WTC11 (cell line): Measurements from ENCODE around the gene CHI3L1. TPM values are rescaled to one million over a fixed set of nuclear protein-coding genes. Genes with fewer than 3 reads are reported as not detected.
A peak's percentile ranks its signal among the peaks of the same experiment; 100 is the strongest.

Experiments used
- ATAC-seq: fragments of 200-7000 bp; cut with Tn5 transposase; 2 replicates; pipeline ENCODE4 v1.10.0; 2021; ENCODE audit warnings: mild to moderate bottlenecking, moderate library complexity
- CTCF ChIA-PET: fragments of 300-600 bp; sonication (Branson Sonifier 250); formaldehyde crosslinking; loops from one replicate; lab custom pipeline; 2021; ENCODE audit warnings: antibody characterized with exemption; lab: Charles Lee
- POLR2A ChIA-PET: fragments of 350-600 bp; sonication (Branson Sonifier 250); formaldehyde crosslinking; loops from one replicate; lab custom pipeline; 2021; ENCODE audit warnings: antibody characterized with exemption; lab: Charles Lee
- DNase-seq: peaks from one replicate; pipeline ENCODE4 v3.0.0; 2021; ENCODE audit warnings: low spot score
- H3K27ac Mint-ChIP-seq: 2 replicates; pipeline ENCODE4 v1.8.0; 2021; ENCODE audit warnings: mixed read lengths
- H3K27me3 Mint-ChIP-seq: 2 replicates; pipeline ENCODE4 v1.8.0; 2021; ENCODE audit warnings: low read depth, mild to moderate bottlenecking, moderate library complexity, mixed read lengths
- H3K36me3 Mint-ChIP-seq: 2 replicates; pipeline ENCODE4 v1.8.0; 2021; ENCODE audit warnings: mixed read lengths
- H3K4me1 Mint-ChIP-seq: 2 replicates; pipeline ENCODE4 v1.8.0; 2022; ENCODE audit warnings: mixed read lengths
- H3K4me3 Mint-ChIP-seq: 2 replicates; pipeline ENCODE4 v1.8.0; 2021; ENCODE audit warnings: mild to moderate bottlenecking, moderate library complexity, mixed read lengths
- H3K9me3 Mint-ChIP-seq: 2 replicates; pipeline ENCODE4 v1.8.0; 2021; ENCODE audit warnings: mixed read lengths
- ATF1 ChIP-seq: sonication (generic); formaldehyde crosslinking; IDR thresholded peaks from 2 replicates; pipeline ENCODE4 v1.8.1; 2023; ENCODE audit warnings: mild to moderate bottlenecking, moderate library complexity, missing genetic modification reagents
- ETV6 ChIP-seq: sonication (generic); formaldehyde crosslinking; IDR thresholded peaks from 2 replicates; pipeline ENCODE4 v1.8.1; 2022; ENCODE audit warnings: mild to moderate bottlenecking, missing genetic modification reagents
- MYBL2 ChIP-seq: sonication (generic); formaldehyde crosslinking; IDR thresholded peaks from 2 replicates; pipeline ENCODE4 v1.8.1; 2023; ENCODE audit warnings: mild to moderate bottlenecking, moderate library complexity, missing genetic modification reagents
- NFE2L1 ChIP-seq: sonication (generic); formaldehyde crosslinking; IDR thresholded peaks from 2 replicates; pipeline ENCODE4 v1.8.1; 2023; ENCODE audit warnings: missing genetic modification reagents
- NFYB ChIP-seq: sonication (generic); formaldehyde crosslinking; conservative IDR thresholded peaks from 2 replicates; pipeline ENCODE4 v1.8.0; 2022; ENCODE audit warnings: low read depth, missing genetic modification reagents
- NR3C1 ChIP-seq: sonication (generic); formaldehyde crosslinking; conservative IDR thresholded peaks from 2 replicates; pipeline ENCODE4 v1.8.1; 2023; ENCODE audit warnings: low read depth, mild to moderate bottlenecking, missing genetic modification reagents
- ZNF416 ChIP-seq: fragments of 250-450 bp; sonication (Bioruptor Pico); IDR thresholded peaks from 2 replicates; pipeline ENCODE4 v1.9.0; 2021; ENCODE audit warnings: mild to moderate bottlenecking, inconsistent platforms
- ZNF671 ChIP-seq: fragments of 250-450 bp; sonication (Bioruptor Pico); IDR thresholded peaks from 2 replicates; pipeline ENCODE4 v1.8.0; 2021; ENCODE audit warnings: mild to moderate bottlenecking
- total RNA-seq: library from RNA; stranded (reverse); gene quantifications from 3 replicates; pipeline ENCODE4 v1.2.3, GENCODE V29; 2021
- TF ChIP-seq, protein P1 (sequence below): fragments of 250-450 bp; sonication (Bioruptor Pico); IDR thresholded peaks from 2 replicates; pipeline ENCODE4 v1.9.0; 2021; ENCODE audit warnings: moderate library complexity, mild to moderate bottlenecking, inconsistent platforms, borderline replicate concordance
- TF ChIP-seq, protein P2 (sequence below): sonication (generic); formaldehyde crosslinking; IDR thresholded peaks from 2 replicates; pipeline ENCODE4 v1.8.0; 2022; ENCODE audit warnings: missing genetic modification reagents
- TF ChIP-seq, protein P3 (sequence below): sonication (generic); formaldehyde crosslinking; IDR thresholded peaks from 2 replicates; pipeline ENCODE4 v1.8.1; 2023; ENCODE audit warnings: mild to moderate bottlenecking, missing genetic modification reagents, moderate library complexity
- TF ChIP-seq, protein P4 (sequence below): sonication (generic); formaldehyde crosslinking; IDR thresholded peaks from 2 replicates; pipeline ENCODE4 v1.8.0; 2022; ENCODE audit warnings: mild to moderate bottlenecking, missing genetic modification reagents
- TF ChIP-seq, protein P5 (sequence below): fragments of 250-450 bp; sonication (Bioruptor Pico); conservative IDR thresholded peaks from 2 replicates; pipeline ENCODE4 v1.9.0; 2021; ENCODE audit warnings: mild to moderate bottlenecking
- TF ChIP-seq, protein P6 (sequence below): sonication (generic); formaldehyde crosslinking; IDR thresholded peaks from 2 replicates; pipeline ENCODE4 v1.8.1; 2023; ENCODE audit warnings: mild to moderate bottlenecking, moderate library complexity, missing genetic modification reagents
- TF ChIP-seq, protein P7 (sequence below): fragments of 250-450 bp; sonication (Bioruptor Pico); IDR thresholded peaks from 2 replicates; pipeline ENCODE4 v1.9.0; 2021; ENCODE audit warnings: mild to moderate bottlenecking

Gene CHI3L1
- total RNA-seq, 1 experiment from 2014 or later: 0.24 TPM

DNA sequence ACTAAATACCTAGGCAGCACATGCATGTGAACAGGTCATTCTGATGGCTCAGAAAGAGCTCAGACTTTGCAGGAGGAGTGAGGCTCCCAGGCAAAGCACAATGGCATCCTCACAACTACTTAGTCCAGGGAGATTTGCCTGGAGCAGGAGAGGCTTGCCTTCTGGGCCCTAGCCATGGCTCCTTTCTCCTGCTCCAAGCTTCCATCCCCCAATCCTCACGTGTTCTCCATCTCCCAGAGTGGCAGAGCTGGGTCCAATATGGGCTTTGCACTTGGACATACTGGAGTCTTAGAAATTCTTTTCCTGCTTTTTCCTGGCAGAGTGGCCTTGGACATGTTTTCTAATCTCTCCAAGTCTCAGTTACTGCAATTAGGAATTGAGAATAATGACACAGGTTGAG is 26.7 kb downstream of the CHI3L1 start:
- ATAC-seq (no peak), DNase-seq (no peak)
- H3K4me3 Mint-ChIP-seq: no peak overlapping the region

DNA sequence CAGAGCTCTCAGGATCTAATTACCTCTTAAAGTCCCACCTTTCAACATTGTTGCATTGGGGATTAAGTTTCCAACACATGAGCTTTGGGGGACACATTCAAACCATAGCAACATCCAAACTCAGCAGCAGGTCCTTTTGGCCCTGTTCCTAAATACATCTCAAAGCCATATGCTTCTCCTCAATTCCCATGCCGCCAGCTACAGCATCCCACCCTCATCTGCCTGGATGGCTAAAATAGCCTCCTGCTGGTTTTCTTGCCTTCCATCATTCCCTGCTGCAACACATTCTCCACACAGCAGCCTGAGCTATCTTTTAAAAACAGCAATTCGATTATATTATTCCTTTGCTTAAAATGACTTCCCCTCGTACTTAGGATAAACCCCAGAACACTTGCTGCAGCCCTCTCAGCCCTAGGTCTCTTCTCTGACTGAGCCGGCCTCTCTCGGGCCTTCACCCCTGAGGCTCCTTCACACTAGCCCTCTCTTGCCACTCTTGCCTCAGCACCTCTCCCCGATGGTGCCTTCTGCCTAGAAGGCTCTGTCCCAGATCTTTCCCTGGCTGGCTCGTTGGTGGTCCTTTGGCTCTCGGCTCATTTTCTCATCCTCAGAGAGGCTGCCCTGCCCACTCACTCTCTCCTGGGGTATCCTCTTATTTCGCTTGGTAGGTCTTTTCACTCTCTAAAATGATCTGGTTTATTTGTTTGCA is 27.4 kb downstream of the CHI3L1 start:
- peaks cover 11% of the 10 kb centered on the region for H3K4me1 Mint-ChIP-seq
- H3K27ac Mint-ChIP-seq: peak overlapping the region; percentile 3; the same call in 1 of the 2 replicates
- no peak for ATAC-seq
- H3K4me3 Mint-ChIP-seq: no peak overlapping the region
- no peak for DNase-seq
- ChIA-PET POLR2A (no interaction called here), CTCF (interaction anchor here (0.5 to 2.1 kb wide), 7 partner anchors 10 to 97 kb away, joined by 3 to 8 read pairs (median 4); partner anchors contain the start of gene ADORA1)
- no peaks in the 10 kb centered on the region; the same call in none of the 2 replicates for H3K27me3 Mint-ChIP-seq
- peaks cover 13% of the 10 kb centered on the region for H3K9me3 Mint-ChIP-seq
- H3K36me3 Mint-ChIP-seq: peaks cover 3% of the 10 kb centered on the region; the same call in 1 of the 2 replicates
- TF ChIP-seq MYBL2 (no peak), NR3C1 (no peak), NFE2L1 (CRISPR knock-in tag) (no peak), ZNF671 (CRISPR knock-in tag) (no peak)
- TF ChIP-seq, protein P1, sequence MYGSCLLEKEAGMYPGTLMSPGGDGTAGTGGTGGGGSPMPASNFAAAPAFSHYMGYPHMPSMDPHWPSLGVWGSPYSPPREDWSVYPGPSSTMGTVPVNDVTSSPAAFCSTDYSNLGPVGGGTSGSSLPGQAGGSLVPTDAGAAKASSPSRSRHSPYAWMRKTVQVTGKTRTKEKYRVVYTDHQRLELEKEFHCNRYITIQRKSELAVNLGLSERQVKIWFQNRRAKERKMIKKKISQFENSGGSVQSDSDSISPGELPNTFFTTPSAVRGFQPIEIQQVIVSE (CRISPR knock-in tag): no peak
- TF ChIP-seq, protein P2, sequence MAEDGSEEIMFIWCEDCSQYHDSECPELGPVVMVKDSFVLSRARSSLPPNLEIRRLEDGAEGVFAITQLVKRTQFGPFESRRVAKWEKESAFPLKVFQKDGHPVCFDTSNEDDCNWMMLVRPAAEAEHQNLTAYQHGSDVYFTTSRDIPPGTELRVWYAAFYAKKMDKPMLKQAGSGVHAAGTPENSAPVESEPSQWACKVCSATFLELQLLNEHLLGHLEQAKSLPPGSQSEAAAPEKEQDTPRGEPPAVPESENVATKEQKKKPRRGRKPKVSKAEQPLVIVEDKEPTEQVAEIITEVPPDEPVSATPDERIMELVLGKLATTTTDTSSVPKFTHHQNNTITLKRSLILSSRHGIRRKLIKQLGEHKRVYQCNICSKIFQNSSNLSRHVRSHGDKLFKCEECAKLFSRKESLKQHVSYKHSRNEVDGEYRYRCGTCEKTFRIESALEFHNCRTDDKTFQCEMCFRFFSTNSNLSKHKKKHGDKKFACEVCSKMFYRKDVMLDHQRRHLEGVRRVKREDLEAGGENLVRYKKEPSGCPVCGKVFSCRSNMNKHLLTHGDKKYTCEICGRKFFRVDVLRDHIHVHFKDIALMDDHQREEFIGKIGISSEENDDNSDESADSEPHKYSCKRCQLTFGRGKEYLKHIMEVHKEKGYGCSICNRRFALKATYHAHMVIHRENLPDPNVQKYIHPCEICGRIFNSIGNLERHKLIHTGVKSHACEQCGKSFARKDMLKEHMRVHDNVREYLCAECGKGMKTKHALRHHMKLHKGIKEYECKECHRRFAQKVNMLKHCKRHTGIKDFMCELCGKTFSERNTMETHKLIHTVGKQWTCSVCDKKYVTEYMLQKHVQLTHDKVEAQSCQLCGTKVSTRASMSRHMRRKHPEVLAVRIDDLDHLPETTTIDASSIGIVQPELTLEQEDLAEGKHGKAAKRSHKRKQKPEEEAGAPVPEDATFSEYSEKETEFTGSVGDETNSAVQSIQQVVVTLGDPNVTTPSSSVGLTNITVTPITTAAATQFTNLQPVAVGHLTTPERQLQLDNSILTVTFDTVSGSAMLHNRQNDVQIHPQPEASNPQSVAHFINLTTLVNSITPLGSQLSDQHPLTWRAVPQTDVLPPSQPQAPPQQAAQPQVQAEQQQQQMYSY (CRISPR knock-in tag): no peak
- TF ChIP-seq, protein P3, sequence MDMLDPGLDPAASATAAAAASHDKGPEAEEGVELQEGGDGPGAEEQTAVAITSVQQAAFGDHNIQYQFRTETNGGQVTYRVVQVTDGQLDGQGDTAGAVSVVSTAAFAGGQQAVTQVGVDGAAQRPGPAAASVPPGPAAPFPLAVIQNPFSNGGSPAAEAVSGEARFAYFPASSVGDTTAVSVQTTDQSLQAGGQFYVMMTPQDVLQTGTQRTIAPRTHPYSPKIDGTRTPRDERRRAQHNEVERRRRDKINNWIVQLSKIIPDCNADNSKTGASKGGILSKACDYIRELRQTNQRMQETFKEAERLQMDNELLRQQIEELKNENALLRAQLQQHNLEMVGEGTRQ: no peak
- TF ChIP-seq, protein P4, sequence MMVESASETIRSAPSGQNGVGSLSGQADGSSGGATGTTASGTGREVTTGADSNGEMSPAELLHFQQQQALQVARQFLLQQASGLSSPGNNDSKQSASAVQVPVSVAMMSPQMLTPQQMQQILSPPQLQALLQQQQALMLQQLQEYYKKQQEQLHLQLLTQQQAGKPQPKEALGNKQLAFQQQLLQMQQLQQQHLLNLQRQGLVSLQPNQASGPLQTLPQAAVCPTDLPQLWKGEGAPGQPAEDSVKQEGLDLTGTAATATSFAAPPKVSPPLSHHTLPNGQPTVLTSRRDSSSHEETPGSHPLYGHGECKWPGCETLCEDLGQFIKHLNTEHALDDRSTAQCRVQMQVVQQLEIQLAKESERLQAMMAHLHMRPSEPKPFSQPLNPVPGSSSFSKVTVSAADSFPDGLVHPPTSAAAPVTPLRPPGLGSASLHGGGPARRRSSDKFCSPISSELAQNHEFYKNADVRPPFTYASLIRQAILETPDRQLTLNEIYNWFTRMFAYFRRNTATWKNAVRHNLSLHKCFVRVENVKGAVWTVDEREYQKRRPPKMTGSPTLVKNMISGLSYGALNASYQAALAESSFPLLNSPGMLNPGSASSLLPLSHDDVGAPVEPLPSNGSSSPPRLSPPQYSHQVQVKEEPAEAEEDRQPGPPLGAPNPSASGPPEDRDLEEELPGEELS (CRISPR knock-in tag): no peak
- TF ChIP-seq, protein P5, sequence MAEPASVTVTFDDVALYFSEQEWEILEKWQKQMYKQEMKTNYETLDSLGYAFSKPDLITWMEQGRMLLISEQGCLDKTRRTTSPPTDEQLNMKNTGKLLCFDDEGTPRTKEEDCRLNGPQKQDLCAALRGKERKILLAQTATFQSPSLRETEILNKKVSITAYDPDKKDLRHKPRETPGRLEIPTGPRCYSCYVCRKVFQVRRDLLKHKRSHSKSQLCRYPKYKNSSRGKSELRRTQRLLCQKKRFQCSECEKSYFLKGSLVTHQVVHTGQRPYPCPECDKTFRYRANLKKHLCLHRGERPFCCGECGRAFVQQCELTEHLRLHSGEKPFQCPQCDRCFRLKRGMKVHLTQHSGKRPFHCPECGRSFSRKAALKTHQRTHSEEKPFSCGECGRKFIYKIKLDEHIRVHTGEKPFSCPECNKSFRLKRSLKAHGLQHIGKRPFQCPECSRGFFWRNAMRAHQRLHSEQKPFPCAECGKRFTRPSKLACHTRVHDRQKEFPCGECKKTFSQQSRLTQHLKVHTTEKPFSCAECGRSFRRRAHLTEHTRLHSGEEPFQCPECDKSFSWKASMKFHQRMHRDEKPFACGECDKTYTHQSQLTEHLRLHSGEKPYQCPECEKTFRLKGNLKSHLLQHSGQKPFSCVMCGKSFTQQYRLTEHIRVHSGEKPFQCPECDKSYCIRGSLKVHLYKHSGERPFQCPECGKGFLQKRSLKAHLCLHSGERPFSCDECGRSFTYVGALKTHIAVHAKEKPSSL (CRISPR knock-in tag): no peak

More for the DNA sequence above, 26.7 kb downstream of the CHI3L1 start:
- peaks cover 3% of the 10 kb centered on the region; the same call in 1 of the 2 replicates for H3K36me3 Mint-ChIP-seq
- H3K27me3 Mint-ChIP-seq: no peaks in the 10 kb centered on the region; the same call in none of the 2 replicates
- POLR2A ChIA-PET: no interaction called here
- peaks cover 13% of the 10 kb centered on the region for H3K9me3 Mint-ChIP-seq
- H3K27ac Mint-ChIP-seq: no peak overlapping the region
- TF ChIP-seq, protein P6, sequence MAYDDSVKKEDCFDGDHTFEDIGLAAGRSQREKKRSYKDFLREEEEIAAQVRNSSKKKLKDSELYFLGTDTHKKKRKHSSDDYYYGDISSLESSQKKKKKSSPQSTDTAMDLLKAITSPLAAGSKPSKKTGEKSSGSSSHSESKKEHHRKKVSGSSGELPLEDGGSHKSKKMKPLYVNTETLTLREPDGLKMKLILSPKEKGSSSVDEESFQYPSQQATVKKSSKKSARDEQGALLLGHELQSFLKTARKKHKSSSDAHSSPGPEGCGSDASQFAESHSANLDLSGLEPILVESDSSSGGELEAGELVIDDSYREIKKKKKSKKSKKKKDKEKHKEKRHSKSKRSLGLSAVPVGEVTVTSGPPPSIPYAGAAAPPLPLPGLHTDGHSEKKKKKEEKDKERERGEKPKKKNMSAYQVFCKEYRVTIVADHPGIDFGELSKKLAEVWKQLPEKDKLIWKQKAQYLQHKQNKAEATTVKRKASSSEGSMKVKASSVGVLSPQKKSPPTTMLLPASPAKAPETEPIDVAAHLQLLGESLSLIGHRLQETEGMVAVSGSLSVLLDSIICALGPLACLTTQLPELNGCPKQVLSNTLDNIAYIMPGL: no peak
- TF ChIP-seq ATF1 (CRISPR knock-in tag) (no peak), NFYB (CRISPR knock-in tag) (no peak), ETV6 (CRISPR knock-in tag) (no peak), NR3C1 (no peak), ZNF416 (CRISPR knock-in tag) (no peak)
- TF ChIP-seq, protein P7, sequence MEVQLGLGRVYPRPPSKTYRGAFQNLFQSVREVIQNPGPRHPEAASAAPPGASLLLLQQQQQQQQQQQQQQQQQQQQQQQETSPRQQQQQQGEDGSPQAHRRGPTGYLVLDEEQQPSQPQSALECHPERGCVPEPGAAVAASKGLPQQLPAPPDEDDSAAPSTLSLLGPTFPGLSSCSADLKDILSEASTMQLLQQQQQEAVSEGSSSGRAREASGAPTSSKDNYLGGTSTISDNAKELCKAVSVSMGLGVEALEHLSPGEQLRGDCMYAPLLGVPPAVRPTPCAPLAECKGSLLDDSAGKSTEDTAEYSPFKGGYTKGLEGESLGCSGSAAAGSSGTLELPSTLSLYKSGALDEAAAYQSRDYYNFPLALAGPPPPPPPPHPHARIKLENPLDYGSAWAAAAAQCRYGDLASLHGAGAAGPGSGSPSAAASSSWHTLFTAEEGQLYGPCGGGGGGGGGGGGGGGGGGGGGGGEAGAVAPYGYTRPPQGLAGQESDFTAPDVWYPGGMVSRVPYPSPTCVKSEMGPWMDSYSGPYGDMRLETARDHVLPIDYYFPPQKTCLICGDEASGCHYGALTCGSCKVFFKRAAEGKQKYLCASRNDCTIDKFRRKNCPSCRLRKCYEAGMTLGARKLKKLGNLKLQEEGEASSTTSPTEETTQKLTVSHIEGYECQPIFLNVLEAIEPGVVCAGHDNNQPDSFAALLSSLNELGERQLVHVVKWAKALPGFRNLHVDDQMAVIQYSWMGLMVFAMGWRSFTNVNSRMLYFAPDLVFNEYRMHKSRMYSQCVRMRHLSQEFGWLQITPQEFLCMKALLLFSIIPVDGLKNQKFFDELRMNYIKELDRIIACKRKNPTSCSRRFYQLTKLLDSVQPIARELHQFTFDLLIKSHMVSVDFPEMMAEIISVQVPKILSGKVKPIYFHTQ (CRISPR knock-in tag): no peak
- H3K4me1 Mint-ChIP-seq: 0 out of 2 replicates have a peak, but pooled peaks cover 7% of the 10 kb centered on the region
- CTCF ChIA-PET: interaction anchor here (0.5 to 2.1 kb wide), 4 partner anchors 12 to 98 kb away, joined by 3 to 8 read pairs (median 4); partner anchors contain the start of gene ADORA1
